Mesenteric fat pad (tissue), 1 donor: Measurements from ENCODE around the gene DDX42. TPM values are rescaled to one million over a fixed set of nuclear protein-coding genes. Genes with fewer than 3 reads are reported as not detected.
A peak's percentile ranks its signal among the peaks of the same experiment; 100 is the strongest.

Experiments used
- DNase-seq: peaks from one replicate; pipeline ENCODE4 v3.0.0-alpha.2; 2020; ENCODE audit warnings: low spot score
- total RNA-seq: library from RNA; stranded (reverse); fragmentation: NEBNext Ultra II Directional; extraction: Animal tissue kit (Norgen Biotek cat#: 25700); gene quantifications from one replicate; pipeline ENCODE4 v1.2.1, GENCODE V29; 2021
- donor health status: DM: yes; HTN: yes; CAD: no.

Gene DDX42
- total RNA-seq, 1 donor from 2014 or later = 130 TPM

DNA sequence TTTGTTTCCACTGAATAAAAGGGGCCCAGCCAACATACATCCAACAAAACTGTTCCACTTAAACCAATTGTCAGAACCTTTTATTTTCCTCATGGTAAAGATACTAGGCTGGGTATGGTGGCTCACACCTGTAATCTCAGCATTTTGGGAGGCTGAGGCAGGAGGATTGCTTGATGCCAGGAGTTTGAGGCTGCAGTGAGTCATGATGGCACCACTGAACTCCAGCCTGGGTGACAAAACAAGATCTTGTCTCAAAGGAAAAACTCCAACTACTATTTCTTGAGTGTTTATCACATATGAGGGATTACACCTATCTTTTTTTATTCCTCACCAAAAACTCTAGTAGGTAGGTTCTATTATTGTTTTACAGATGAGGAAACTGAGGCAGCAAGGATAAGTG is 48.6 kb downstream of the DDX42 start:
- peak; percentile 57 for DNase-seq

DNA sequence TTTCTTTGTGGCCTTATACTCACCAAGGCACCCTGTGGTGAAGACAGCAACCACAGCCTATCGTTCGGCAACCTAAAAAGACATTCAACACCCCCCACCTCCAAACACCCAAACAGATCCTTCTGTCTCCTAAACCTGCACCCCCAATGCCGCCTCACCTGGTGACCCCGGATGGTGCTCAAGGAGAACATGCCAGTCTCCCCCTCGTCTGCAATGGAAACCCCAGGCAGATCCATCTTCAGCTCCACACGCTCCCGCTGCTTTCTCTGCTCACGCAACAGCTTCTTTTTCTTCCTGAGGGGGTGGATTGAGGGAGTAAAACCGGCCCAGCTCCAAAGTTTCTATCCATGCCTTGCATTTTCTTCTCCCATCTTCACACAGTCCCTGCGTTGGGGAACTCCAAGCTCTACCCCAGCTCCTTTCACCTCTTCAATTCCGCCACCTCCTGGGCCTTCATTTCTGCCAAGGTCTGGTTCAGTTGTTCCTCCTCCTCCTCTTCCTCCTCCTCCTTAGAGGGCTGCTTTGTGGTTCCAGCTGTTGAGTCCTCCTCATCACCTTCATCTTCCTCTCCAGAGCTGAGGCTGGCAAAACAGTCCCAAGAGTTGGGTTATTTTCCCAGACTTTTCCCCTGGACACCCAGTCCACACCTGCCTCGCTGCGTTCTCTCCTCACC is 49.8 kb downstream of the DDX42 start:
- peak; percentile 80 for DNase-seq

DNA sequence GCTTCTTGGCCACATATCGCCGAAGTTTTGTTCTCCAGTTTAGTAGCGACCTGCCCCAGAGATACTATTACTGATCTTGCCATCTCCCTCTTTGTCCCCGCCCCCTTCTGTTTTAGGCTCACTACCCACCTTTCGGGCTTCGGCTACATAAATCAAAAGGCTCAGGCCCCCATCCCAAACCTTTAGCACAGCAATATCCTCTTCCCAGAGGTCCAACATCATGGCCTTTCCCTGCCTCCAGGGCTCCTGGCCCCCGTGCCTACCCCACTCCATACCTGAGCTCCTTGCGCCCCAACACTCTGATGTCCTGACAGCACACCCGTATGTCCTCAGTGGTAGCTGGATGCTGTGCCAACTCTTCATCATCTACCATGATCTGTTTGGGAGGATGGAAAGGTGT is 50.4 kb downstream of the DDX42 start:
- peak; percentile 35 for DNase-seq

DNA sequence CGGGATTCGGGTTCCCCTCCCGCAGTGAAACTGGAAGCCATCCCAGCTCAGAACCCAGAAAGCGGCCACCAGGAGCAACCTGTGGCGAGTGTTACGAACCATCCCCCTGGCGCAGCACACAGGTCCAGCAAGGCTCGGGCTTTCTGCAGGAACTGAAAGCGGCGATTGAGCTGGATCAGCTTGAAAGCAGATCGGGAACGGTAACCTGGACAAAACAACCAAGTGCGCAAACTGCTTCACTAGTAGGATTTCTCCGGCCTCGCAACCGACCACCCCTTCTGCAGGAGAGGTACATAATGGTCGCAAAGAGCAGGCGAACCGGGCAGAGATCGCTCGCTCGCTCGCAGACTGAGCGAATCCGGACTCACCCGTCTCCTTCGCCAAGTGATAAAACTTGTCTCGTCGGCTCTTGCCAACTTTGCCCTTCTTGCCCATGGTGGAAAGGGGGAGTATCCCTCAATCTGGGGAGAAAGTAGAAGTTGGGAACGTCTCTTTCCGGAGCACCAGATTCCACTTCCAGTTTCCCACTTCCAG is 52.6 kb downstream of the DDX42 start:
- DNase-seq = peak; percentile 83

DNA sequence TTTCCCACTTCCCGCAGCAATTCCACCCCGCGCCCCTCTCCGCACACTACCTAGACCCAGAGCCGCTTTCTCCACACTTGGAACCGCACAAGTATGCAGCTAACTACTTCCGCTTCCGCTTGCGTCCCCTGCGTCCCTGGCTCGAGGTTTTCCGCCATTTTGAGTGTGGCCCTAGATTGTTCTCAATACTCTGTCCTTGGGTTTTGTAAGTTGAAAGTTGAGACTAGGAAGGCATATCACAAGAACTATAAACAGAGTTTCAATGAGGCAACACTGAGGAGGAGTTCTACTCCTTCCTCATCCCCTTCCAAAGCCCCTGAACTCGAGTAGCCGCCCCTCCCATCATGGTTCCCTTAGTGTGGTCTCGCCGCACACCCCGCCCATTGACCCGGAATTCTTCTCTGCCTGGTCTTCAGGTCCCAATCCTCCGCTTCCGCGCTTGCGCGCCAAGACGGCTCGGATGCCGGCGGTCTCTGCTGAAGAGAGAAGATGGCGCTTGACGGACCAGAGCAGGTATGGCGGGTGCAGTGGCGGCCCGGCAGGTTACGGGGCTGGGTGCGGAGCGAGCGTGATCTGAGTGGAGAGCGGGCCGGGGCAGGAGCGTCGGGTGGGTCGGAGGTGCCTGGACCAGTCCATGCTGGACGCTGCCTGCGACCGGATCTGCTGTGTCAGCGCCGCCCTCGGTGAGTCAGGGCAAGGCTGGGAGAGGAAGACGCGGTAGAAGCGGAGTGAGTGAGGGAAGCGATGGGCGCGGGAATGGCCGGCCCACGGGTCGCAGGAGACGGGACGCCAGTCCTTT is 53.2 kb downstream of the DDX42 start, which contains the start of the genes FTSJ3 and PSMC5:
Gene FTSJ3, minus strand, starts transcription at position 662 of the 799 bp plus-strand sequence. CDS start 761 bp downstream, outside the sequence.
Gene PSMC5, plus strand, starts transcription at position 430 of the 799 bp plus-strand sequence. Its CDS starts 60 bp downstream, at position 490.
- DNase-seq = peak; percentile 97

DNA sequence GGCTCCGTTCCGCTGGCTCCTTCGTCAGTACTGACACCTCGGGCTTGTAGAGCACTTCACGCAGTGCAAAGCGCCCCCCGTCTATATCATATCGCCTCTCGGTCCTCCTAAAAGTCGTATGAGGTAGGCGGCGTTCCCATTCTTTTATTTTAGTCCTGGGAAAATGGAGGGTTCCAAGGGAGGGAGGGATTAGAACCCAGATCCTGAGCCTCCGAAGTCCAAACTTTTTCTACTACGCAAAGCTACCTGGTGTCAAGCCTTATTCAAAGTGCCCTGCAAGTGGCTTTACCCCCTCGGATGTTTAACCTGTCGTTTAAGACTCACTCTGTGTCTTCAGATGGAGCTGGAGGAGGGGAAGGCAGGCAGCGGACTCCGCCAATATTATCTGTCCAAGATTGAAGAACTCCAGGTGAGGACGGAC is 53.8 kb downstream of the DDX42 start:
- no peak for DNase-seq

DNA sequence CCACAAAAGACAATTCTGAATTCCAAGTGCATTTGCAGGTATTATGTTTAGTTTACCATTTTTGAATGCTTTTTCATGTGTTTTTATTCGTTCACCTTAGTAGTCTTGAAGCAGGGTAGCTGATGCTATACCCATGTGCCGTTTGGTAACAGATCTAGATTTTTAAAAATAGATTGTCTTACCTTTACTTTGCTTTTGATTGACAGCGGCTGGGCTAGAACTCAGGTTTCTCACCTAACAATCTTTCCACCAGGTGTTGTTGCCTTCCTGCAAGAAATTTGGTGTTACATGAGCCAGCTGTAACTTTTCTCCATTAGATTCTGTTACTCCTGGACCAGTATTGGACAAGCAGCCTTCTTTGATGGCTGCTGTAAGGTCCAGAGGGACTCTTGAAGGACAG is 55.0 kb downstream of the DDX42 start:
- no peak for DNase-seq

DNA sequence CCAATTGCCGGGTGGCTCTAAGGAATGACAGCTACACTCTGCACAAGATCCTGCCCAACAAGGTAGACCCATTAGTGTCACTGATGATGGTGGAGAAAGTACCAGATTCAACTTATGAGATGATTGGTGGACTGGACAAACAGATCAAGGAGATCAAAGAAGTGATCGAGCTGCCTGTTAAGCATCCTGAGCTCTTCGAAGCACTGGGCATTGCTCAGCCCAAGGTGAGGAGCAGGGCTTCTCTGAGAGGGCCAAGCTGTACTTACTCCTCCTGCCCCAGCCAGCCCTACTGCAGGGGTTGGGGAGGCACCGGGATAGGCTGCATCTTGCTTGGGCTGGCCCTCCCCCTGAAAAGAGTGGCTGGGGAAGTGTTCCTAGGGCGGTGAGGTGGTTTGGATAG is 56.3 kb downstream of the DDX42 start:
- DNase-seq = no peak

DNA sequence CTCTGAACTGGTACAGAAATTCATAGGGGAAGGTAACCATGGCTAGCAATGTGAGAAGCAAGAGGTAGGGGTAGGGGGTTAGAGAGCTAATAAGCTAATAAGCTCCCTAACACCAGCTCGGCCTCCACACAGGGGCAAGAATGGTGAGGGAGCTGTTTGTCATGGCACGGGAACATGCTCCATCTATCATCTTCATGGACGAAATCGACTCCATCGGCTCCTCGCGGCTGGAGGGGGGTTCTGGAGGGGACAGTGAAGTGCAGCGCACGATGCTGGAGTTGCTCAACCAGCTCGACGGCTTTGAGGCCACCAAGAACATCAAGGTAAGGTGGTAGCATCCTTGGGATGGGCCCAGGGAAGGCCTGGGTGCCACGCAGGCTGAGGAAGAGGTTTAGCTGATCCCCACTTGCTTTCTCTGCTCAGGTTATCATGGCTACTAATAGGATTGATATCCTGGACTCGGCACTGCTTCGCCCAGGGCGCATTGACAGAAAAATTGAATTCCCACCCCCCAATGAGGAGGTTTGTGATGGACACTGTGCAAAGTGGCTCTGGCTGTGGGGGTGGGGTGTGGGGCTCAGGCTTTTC is 57.0 kb downstream of the DDX42 start:
- peak; percentile 62 for DNase-seq

DNA sequence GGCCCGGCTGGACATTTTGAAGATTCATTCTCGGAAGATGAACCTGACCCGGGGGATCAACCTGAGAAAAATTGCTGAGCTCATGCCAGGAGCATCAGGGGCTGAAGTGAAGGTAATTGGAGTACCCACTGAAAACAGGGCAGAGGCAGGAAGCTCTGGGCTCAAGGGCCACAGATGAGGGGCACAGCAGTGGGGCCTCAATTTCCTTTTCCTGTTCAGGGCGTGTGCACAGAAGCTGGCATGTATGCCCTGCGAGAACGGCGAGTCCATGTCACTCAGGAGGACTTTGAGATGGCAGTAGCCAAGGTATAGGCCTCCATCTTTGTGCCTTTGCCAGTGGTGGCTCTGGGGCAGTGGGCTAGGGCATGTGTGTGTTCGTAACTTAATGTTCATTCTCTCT is 57.5 kb downstream of the DDX42 start:
- DNase-seq = peak; percentile 49

DNA sequence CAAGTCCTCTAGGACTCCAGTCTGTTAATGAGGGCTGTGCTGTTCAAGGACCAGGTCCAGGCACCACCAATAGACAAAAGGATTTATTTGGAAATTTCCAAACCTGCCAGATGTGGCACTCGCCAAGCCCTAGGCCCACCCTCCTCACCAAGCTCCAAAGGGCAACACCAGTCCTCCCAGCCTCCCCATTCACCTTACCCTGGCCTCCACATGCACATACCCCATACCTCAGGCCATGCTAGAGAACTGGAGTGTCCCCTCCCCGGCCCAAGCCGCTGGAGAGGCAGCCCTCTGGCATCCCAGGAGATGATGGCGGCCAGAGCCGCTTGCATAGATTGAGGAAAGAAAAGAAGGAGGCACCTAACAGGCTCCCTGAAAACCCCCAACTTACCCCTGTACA is 58.0 kb downstream of the DDX42 start:
- peak; percentile 62 for DNase-seq

DNA sequence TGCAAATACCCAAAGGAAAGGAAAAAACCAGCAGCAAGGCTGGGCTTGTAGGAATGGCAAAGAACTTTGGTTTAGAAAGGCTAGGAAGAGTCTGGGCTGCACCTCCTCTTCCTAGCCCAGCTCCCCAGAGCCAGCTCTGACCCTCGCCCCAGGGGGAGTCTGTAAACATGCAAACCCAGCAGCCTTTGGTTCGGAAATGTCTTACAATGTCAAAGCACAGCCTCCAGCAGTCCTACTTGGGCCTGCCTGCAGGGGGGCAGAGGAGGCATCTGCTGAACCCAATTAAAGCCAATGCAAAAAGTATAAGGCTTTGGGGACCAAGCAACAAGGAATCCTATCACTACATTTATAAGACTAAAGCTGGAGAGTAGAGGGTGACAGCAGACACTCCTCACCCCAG is 58.5 kb downstream of the DDX42 start:
- DNase-seq = peak; percentile 80

DNA sequence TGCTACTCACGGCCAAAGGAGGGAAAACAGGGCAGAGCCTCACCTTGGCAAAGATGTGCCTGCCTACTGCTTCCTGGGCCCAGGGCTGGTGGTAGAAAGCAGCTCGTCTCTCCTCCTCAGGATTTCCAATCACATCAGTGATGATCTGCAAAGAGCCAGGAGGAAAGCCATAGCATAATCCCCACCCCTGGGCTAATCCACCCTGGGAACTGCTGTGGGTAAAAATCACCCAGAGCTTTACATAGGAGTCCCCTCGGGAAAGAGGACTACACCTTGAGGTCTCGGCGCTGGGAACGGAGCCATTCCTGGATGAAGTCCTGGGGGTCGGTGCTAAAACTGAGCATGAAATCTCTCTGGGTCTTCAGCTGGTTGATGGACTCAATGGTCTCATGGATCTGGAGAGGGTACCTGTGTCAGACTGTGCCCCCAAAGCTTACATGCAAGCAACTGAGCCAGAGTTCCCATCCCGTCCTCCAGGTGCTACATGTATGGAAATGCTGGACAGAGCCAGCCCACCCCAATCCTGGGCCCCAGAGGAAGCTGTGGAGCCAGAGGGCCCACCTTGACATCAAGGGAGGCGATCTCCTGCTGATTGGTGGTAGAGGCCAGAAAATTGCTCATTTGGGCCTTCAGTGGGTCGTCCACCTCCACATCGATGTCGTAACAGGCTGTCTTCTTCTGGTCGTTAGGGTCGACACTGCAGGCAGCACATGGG is 59.2 kb downstream of the DDX42 start:
- peak; percentile 55 for DNase-seq

DNA sequence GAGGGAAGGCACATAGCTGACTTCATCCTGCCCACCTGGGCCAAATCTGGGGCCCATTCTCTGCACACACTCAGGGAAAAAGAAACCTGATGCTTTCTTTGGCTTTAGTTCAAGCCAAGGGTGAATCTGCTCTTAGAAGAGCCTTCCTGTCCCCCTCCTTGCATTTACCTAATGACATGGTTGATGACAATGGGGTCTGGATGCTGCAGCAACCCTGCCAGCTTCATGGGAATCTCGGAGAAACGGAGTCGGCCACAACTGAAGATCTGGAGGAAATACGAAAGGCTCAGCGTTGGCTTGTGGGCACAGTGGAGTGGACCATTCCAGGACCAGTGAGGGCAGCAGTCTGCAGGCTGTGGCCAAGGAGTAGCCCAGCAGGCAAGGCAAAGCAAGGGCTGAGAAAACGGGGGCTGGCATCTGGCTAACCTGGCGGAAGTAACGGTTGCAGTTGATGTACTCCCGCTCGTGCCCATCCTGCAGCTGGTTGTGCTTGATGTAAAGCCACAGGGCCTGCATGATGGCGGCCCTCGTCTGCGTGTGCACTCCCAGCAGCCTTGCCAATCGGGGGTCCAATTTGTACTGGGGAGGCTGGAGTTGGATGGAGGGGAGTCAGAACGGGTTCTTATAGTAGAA is 59.9 kb downstream of the DDX42 start:
- DNase-seq = peak; percentile 84

DNA sequence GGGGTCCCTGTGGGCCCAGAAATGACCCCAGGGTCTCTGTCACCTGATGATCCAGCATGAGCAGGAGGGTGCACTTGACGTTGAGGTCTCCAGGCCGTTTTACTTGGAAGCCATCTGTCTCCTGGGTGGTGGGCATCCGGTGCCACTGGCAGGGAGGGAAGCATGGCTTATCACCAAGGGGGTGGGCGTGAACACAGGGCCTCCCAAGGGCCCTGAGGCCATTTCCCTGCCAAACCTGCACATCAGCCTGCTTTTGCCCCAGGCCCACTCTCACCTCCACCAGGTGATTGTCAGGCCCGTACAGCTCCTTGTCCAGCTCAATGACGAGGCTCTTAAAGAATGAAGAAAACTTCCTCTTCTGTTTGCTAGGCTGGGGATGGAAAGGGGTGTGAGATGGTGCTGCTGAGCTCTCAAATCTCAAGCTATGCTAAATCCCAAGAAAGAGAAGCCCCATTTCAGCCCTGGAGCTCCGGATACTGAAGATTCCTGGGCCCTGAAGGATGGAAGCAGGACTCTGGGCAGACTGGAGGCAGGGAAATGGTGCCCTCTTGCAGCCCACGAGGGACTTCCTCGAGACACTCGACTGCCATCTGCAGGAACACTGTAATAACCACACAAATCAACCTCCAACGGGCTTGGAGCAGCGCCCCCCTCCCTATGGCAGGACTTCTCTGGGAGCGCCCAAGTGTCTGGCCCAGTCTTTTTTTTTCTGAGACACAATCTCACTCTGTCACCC is 60.6 kb downstream of the DDX42 start:
- DNase-seq = no peak

DNA sequence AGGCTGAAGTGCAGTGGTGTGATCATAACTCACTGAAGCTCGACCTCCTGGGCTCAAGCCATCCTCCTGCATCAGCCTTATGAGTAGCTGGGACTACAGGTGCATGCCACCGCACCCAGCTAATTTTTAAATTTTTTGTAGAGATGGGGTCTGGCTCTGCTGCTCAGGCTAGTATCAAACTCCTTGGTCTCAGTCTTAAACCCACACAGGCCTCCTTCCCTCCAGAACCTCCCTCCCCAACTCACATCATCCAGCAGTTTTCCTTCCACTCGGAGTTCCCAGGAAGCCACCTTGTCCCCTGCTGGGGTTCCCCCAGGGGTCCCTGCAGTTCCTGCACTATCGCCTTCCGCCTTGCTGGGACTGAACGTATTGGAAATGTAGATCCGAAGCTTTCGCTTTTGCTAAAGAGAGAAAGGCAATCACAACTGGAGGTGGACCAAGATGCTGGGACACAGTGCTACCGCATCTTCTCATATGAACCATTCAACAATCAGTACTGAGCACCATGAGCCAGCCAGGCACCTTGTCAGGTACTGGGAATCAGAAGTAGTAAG is 61.3 kb downstream of the DDX42 start:
- DNase-seq = no peak

DNA sequence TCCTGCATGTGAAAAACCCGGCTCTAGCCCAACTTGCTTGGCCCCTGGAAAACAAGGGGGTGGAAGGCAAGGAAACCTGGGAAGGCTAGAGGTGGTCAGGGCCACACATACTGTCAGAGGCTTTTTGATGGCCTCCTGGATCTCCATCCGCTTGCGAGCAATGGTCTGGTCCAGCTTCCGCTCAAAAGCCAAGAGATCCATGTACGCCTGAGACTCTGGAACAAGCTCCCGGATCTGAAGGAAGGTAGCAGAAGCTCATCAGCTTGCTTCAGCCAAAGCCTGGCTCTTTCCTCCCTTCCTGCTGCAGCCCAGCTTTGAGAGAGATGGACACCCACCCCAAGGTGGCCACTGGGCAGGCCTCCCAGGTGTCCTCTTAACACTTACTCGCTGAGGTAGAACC is 62.8 kb downstream of the DDX42 start:
- no peak for DNase-seq

DNA sequence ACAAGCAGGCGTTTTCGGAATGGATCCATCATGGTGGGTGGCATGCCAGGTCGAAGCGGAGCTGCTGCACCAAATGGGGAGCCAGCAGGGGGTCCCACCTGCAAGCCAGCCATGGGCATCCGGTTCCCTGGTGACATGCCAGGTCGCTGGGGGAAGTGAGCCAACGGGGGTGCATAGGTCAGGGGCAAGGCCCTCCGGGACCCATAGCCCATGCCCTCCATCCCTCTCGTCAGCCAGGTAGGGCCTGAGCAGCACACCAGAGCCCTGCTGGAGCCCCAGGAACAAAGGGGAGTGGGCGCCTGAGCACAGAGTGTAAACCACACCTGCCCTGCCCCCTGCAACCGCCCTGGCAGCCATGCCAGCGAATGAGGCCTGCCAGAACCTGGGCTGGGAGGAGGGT is 63.5 kb downstream of the DDX42 start:
- DNase-seq = no peak

DNA sequence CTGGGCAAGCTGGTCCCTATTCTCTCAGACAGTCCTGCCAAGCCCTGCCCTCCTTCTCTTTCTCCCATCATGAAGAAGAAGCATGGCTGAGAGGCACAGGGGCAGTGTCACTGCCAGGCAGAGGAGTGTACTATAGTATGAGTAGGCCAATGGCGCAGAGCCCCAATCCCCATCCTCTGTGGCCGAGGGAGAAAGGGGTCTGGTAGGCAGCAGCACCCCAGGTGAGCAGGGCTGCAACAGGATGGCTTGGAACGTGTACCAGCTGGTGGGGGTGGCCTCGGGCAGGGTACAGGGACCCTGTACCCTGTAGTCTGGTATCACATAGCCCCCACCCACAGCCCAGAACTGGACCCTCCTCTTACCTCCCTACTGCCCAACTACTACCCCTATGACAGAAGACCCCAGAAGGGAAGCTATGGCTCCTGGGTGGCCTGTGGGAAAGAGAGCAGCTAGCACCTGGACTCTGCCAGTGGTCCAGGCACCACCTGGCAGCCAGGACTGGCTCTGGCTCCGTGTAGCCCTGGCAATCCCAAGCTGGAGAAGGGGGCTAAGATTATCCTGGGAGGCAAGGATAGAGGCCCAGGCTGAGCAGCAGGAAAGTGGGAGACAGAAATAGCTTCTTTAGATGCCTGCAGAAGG is 64.1 kb downstream of the DDX42 start:
- DNase-seq = no peak
